HG03135 (cell line): ENCODE measurements around the gene PLK5.
"Not testable (repeated sequence)": the region's sequence is repeated elsewhere in the genome, so short reads cannot be mapped to it uniquely, and the experiment has no call there.

Experiments
- ATAC-seq: cut with Tn5 transposase; IDR thresholded peaks from one replicate; pipeline ENCODE4 v1.9.1; 2021; ENCODE audit warnings: mild to moderate bottlenecking, moderate library complexity; ENCODE audit not compliant: unreplicated experiment

The PLK5 gene

DNA sequence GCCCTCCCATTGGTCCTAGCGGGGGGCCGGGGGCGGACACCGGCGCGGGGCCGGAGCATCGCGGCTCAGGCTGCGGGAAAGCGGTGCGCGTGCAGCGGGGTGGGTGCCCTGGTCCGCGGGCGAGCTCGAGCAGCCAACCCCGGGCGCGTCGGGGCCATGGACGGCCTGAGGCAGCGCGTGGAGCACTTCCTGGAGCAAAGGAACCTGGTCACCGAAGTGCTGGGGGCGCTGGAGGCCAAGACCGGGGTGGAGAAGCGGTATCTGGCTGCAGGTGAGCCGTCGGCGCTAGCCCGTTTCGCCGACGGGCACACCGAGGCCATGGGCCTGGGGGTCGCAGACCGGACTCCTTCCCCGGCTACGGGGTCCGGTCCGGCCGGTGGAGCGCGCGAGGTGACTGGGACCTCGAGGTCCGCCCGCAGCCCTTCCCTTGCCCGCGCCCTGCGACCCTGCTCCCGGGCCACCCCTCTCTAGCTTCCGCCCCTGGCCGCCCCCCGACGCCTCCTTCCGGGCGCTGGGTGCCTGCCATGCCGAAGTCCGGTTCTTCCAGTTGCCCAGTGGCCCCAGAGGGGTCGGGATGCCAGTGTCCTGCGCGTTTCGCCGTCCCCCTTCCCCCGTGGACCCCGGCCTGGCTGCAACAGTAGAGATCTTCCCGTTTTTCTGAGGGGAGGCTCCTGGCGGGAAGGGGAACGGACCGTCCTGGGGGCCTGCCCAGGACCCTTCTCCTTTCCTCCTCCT is 32.6 kb upstream of the PLK5 start, which contains the start of gene REEP6:
Gene REEP6, plus strand, starts transcription at position 68 of the 735 bp plus-strand sequence. Its CDS starts 89 bp downstream, at position 157.
- no peak for ATAC-seq

DNA sequence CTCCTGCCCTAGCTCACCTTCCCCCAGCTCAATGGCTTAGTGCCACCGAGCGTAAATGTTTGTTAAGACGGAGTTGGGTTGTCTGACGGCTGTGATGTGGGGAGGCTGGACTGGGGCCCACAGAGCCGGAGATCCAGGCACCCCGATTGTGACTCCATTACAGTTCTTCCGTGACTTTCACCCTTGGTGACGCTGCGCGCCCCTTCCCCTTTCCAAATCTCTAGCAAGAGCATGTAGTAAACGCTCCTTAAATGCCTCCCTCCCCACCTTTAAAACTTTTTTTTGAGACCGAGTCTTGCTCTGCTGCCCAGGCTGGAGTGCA is 32.1 kb upstream of the PLK5 start:
- no peak for ATAC-seq

DNA sequence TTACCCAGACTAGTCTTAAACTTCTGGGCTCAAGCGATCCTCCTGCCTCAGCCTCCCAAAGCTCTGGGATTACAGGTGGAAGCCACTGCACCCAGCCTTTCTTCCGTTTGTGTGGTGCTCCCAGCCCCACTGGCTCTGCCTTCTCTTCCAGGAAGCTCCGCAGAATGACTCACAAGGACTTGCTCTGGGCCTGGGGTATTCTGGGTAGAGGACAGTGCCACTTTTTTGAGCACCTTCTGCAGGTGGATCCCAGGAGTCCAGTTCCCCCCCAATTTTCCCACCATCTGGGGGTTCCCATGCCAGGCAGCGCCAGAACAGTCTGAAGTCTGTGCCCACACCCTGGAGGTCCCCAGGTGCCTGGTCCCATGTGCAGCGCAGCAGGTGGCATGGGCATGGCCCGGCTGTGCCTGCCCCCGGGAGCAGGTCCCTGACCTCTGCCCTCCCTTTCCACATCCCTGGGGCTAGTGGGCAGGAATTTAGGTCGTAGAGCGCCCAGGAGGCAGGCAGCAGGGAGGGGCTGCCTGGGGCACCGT is 31.3 kb upstream of the PLK5 start:
- no peak for ATAC-seq

DNA sequence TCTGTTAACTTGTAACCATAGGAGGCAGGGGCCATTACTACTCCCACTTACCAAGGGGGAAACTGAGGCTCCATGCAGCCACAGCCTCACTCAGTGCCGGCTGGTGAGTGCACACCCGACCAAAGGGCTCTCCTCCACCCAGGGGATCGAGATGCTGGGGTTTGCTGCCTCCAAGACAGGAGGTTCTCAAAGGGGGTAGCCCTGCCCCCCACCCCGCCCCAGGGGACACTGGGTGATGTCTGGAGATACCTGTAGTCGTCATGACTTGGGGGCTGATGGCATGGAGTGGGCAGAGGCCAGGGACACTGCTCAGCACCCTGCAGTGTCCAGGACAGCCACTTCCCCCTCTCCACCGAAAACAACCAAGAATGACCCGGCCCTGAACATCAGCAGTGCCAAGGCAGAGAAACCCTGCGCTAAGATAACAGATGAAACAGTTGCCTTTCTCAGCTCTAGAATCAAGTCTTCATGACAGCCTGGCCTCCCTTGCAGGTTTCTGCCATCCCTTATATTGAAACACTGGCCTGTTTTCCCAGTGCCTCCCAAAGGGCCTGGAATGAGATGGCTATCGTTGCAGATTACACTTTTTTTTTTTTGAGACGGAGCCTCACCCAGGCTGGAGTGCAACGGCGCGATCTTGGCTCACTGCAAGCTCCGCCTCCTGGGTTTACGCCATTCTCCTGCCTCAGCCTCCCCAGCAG is 29.6 kb upstream of the PLK5 start:
- ATAC-seq = no peak

DNA sequence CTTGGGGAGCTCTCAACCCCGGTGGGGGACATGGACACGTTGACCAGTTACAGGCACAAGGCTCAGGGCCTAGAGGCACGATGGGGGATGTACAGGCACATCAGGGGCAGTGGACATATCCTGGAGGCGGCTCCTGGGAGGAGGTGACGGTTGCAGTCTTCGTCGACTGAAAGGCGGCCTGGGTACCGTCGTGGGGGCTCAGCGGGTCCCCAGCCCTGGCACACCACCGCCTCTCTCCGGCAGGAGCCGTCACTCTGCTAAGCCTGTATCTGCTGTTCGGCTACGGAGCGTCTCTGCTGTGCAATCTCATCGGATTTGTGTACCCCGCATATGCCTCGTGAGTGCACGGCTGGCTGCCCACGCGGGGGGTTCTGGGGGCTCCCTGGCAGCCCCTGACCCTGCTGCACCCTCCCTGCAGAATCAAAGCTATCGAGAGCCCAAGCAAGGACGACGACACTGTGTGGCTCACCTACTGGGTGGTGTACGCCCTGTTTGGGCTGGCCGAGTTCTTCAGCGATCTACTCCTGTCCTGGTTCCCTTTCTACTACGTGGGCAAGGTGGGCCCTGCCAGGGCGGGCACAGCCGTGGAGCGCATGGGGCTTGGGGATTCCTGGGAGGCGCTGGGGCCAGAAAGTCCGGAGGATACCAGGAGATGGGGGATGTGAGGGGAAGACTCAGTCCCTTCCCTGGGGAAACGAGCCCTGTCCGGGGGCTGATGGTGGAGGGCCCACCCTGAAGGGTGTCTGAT is 28.7 kb upstream of the PLK5 start:
- ATAC-seq = no peak

DNA sequence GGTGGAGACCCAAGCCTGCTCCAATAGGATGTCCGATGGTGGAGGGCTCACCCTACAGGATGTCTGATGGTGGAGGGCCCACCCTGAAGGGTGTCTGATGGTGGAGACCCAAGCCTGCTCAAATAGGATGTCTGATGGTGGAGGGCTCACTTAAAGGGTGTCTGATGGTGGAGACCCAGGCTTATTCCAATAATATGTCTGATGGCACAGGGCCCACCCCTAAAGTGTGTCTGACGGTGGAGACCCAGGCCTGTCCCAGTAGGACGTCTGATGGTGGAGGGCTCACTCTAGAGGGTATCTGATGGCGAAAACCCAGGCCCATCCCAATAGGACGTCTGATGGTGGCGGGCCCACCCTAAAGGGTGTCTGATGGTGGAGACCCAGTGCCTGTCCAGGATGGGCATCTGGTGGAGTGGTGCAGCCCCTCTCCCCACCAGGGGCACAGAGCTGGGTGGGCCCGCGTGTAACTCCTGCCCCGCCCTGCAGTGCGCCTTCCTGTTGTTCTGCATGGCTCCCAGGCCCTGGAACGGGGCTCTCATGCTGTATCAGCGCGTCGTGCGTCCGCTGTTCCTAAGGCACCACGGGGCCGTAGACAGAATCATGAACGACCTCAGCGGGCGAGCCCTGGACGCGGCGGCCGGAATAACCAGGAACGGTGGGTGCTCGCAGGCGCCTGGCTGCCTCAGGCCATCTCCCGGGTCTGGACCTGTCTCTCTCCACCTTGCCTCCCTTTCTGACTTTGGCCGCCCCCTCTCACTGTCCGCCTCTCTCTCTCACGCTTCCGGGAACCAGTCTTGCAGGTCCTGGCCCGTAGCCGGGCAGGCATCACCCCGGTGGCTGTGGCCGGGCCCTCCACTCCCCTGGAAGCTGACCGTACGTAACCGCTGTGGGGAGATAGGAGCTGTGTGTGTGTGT is 27.8 kb upstream of the PLK5 start:
- ATAC-seq = no peak

DNA sequence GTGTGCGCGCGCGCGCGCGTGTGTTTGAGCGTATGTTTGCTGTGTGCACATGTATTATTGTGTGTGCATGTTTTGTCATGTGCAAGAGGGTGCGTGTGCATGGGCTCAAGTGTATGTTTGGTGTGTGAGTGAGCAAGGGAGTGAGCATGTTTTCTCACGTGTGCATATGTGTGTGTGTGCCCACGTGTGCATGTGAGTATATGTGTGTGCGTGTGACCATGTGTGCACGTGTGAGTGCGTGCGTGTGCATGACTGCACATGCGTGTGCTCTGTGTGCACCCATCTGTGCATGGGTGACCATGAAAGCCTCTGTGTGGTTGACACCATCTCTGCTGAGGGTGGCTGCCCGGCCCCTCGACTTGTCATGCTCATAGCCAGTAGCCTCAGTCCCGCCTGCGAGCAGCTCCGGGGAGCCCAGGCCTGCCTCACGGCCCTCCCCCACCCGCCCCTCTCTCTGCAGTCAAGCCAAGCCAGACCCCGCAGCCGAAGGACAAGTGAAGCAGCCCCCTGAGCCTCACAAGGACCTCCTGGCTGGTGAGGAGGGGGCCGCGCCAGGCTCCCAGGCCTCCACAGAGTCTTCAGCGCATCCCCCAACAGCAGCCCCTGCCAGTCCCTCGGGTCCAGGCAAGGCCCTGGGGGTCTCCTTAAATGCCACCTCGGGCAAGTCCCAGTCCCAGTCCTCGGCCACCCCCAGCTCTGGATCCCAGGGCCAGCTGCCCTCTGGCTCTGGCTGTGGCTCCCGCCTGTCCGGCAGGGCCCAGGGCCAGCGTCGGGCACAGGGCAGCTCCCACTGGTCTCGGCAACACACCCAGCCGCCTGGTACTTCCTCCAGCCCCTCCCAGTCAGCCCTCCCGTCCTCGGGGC is 26.9 kb upstream of the PLK5 start:
- no peak for ATAC-seq

DNA sequence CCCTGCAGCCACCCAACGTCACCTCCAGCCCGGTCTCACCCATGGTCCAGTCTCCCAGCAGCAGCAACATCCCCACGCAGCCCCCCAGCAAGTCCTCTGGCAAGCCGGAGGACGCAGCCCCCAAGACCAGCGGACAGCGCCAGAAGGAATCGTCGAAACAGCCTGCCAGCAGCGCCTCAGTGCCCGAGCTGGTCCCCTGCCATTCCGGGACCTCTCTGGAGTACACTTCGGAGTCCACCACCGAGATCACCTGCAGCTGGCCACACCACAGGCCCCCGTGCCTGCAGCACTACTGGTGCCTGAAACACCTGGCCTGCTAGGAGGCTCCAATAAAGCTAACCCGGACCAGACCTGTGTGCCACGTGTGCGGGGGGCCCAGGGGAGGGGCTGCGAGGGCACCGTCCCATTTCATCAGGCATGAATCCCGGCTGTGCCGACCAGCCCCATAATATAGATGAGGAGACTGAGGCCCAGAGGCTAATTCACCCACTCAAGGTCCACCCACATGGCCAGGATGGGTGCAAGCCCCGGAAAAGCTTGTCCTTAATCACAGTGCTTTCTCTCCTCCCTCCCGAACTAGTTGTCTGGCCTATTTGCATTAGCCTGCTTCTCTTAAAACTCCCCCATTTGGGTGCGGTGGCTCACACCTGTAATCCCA is 26.2 kb upstream of the PLK5 start:
- ATAC-seq = no peak

DNA sequence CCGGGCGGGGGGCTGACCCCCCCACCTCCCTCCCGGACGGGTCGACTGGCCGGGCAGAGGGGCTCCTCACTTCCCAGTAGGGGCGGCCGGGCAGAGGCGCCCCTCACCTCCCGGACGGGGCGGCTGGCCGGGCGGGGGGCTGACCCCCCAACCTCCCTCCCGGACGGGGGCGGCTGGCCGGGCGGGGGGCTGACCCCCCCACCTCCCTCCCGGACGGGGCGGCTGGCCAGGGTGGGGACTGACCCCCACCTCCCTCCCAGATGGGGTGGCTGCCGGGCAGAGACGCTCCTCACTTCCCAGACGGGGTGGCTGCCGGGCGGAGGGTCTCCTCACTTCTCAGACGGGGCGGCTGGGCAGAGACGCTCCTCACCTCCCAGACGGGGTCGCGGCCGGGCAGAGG is 24.6 kb upstream of the PLK5 start:
- ATAC-seq = not testable (repeated sequence)

DNA sequence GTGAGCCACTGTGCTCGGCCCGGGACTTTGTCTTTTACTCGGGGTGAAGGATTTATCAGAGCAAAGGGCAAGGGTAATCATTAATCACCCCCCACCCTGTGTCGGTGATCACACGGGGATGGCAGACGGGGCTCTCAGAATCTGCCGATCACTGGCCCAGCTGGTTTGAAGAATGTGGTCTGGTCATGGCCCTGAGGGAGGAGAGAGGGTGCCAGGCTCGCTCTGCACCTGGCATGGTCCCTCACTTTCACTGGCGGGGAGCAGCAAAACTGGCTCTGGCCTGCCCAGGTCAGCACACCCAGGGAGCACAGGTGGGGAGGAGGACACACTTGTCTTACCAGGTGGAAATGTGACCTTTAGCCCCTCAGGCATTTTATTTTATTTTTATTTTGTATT is 22.7 kb upstream of the PLK5 start:
- no peak for ATAC-seq

DNA sequence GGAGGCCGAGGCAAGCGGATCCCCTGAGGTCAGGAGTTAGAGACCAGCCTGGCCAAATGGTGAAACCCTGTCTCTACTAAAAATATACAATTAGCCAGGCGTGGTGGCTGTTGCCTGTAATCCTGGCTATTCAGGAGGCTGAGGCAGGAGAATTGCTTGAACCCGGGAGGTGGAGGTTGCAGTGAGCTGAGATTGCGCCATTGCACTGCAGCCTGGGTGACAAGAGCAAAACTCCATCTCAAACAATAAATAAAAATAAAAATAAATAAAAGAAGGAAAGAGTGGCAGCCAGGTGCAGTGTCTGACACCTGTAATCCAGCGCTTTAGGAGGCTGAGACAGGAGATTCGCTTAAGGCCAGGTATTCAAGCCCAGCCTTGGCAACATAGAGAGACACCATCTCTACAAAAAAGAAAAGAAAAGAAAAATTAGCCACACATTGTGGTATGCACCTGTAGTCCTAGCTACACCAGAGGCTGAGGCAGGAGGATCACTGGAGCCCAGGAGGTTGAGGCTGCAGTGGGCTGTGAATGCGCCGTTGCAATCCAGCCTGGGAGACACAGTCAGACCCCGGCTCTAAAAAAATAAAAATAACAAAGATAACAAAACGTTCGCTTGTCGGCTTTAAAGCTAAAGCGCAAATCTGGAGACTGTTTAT is 21.3 kb upstream of the PLK5 start:
- no peak for ATAC-seq

DNA sequence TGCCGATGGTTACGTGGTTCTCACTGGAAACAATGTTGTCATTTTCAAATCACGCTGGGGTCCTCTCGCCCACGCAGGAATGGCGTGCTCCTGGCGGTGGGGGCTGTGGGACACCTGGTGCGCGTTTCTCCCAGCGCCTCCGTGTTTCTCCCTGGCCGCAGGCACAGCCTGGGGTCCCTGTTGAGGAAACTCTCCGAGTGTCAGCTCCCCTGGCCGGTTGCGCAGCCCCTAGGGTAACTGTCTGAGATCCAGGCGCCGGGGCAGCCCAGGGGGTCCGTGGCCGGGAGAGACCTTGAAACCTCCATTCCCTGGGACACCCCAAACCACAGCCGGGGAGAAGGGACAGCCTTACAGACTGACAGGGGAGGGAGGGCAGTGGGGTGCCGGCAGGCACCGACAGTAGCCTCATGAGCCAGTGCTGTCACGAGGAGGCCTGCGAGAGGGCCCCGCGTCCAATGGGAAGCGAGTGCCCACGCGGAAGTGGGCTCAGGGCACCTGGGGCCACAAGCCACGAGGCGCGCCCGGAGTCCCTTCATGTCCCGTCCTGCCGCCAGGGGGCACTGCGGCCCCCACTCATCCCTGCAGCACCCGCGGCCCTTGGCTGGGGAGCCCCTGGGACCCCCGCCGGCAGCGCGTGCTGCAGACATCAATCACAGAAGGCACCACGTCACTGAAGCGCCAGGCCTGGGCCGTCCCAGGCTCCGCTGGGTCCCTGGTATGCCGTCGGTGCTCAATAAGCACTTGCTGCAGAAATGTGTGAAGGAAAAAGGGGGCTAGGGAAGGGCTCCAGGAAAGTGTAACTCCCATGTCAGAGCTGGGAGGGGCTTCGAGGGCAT is 20.6 kb upstream of the PLK5 start:
- ATAC-seq = no peak

DNA sequence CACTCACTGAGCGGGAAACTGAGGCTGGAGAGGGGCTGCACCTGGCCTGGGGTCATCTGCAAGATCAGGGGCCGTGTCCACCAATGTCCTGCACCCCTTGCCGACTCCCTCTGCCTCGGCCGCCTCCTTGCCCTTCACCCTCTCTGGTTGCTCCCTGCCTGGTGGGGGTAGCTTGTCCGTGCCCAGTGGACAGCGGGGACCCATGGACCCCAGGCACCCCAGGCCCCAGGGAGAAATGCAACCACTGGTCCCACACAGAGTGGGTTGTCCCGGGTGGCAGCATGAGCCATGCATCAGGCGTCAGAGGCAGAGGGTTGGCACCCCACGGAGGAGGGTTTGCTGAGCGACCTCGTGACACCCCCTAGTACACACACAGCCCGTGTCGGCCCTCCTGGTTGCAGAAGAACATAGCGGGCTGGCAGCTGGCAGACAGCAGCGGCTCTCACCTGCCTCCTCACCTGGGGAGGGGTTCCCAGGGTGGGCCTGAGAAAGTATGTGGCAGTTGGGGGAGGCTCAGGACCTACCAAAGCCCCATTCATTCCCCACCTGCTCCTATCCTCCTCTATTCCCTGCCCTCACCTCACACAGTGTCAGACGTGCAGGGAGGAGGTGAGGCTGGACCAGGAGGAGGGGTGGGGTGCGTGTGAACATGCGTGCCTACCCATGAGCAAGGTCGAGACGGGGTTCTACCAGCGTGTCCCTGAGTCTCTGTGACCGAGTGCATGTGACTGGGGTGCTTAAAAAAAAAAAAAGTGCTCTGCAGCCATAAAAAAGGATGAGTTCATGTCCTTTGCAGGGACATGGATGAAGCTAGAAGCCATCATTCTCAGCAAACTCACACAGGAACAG is 19.7 kb upstream of the PLK5 start:
- no peak for ATAC-seq

DNA sequence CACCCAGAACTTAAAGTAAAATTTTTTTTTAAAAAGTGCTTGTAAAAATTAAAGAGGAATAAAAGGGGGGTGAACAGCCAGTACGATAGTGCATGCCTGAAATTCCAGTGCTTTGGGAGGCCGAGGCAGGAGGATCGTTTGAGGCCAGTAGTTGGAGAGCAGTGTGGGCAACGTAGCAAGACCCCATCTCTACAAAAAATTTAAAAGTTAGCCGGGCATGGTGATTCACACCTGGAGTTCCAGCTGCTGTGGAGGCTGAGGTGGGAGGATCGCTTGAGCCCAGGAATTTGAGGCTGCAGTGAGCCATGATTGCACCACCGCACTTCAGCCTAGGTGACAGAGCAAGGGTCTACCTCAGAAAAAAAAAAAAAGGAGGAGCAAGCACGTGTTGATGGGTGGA is 18.9 kb upstream of the PLK5 start:
- no peak for ATAC-seq

DNA sequence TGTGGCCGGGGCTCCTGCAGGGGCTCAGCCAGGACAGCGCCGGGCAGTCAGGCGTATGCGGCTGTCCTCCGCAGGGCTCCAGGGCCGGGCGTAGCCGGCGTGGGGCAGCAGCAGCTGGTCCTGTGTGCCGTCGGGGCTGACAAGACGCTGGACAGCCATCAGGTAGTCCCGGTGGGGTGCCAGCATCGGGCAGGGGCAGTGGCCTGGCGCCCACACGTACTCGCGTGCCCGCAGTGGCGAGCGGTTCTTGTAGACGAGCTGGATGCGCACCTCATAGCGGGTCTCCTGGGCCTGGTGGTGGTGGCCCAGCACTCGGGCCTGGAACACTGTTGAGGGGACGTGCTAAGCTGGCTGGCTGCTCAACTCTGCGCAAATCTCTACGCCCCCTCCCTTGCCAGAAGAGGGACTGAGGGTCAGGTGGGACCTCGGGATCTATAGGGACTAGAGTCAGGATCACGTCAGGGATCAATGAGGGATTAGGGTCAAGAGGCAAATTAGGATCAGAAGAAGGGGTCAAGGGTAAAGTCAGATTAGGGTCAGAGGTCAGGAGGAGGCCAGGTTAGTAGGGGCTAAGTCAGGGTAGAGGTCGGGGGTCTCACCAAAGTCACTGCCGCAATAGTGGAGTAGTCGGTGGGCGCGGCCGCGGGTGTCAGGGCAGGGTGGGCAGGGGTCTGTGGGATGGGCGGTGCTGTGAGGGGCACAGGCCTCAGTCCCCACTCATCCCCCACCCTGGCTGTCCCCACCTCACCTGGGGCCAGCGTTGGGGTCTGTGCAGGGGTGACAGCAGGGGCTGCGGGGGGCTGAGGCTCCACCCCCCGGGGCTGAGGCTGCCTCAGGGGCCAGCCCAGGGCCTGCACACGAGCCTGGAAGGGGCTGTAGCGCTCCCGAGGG is 17.6 kb upstream of the PLK5 start:
- ATAC-seq = no peak

DNA sequence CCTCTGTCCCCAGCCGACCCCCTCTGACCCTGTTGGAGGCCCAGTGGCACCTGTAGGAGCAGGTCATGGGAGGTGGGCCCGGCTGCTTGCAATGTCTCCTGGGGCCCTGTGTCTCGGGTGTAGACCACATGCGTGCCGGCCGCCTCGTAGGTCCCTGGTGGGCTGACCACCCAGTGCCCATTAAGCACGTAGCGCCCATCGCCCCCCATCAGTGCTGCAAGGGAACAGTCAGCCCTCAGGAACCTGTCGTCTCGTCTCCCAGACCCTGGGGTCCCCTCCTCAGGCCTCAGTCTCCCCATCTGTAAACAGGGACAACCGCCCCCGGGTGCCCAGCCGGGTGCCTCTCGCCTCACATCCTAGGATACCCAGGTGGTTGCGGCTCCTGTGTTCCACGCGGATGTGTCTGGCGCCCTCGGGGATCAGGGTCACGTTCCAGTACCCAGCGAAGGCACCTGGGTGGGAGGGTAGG is 16.7 kb upstream of the PLK5 start:
- no peak for ATAC-seq
